Right lobe of liver (tissue), 4 donors: Measurements from ENCODE around the gene ULK2.

Experiments used
- CTCF ChIP-seq, 4 donors: fragments of 200-600 bp in 3 of 4; fragments of 450-650 bp in 1 of 4; IDR thresholded peaks; one replicate each; pipeline versions ENCODE4 v1.5.1 to v1.8.0; 2016 to 2022; ENCODE audit warnings: antibody characterized with exemption in 4 of 4, mild to moderate bottlenecking in 2 of 4
- POLR2A ChIP-seq: fragments of 450-650 bp; IDR thresholded peaks from one replicate; pipeline ENCODE4 v1.6.1; 2017; ENCODE audit warnings: antibody characterized with exemption, mild to moderate bottlenecking
- donor health status: DM: no; HTN: no; CAD: no.
- donor health status: DM: no; HTN: no; CAD: no.
- donor health status: DM: no; HTN: yes; CAD: no.

GRCh38 chr17:19733953-19734526 lies 133.7 kb downstream of the ULK2 start:
- TF ChIP-seq CTCF (IDR thresholded peaks at IDR 0.05): no peak
- TF ChIP-seq POLR2A: no peak
